Hematopoietic multipotent progenitor cell treated with erythropoietin and hydrocortisone succinate and interleukin-3 and kit ligand, for 6 days (in vitro differentiated cells): ENCODE results near the gene SCUBE1.

Experiments
- DNase-seq: peaks from one replicate; pipeline ENCODE4 v3.0.0-alpha.2; 2015

SCUBE1 gene

DNA sequence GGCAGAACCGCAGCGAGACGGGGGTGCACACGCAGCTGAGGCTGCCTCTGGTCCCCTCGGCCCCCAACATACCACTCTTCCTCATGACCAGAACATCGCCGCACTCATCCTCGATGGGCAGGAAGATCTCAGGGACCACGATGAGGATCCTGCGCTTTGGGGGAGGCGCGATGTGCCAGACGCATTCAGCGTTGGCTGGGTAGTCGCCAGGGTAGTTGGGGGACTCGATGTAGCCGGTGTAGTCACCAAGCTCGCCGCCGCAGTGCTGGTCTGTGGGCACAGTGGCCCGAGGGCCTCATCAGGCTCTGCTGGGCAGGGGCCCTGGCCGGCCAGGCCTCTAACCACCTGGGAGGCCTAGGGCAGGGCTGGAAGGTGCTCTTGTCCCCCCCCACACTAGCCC is 133.2 kb downstream of the SCUBE1 start:
- DNase-seq, result no peak

DNA sequence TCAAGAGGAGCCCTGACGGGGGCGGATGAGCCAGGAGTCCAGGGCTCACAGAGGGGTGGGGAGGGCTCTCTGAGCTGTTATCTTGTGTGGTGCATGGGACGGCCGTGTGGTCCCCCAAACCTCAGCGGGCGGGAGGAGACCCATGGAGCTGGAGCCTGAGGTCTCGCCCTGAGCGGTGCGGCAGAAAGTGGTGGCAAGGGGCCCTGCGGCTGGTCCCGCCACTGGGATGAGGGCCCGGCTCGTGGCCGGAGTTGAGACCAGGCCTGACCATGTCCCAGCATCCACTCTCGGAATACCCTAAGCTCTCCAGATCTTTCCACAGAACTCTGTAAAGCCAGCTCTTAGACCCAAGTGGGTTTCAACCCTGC is 133.7 kb downstream of the SCUBE1 start:
- DNase-seq, result no peak

DNA sequence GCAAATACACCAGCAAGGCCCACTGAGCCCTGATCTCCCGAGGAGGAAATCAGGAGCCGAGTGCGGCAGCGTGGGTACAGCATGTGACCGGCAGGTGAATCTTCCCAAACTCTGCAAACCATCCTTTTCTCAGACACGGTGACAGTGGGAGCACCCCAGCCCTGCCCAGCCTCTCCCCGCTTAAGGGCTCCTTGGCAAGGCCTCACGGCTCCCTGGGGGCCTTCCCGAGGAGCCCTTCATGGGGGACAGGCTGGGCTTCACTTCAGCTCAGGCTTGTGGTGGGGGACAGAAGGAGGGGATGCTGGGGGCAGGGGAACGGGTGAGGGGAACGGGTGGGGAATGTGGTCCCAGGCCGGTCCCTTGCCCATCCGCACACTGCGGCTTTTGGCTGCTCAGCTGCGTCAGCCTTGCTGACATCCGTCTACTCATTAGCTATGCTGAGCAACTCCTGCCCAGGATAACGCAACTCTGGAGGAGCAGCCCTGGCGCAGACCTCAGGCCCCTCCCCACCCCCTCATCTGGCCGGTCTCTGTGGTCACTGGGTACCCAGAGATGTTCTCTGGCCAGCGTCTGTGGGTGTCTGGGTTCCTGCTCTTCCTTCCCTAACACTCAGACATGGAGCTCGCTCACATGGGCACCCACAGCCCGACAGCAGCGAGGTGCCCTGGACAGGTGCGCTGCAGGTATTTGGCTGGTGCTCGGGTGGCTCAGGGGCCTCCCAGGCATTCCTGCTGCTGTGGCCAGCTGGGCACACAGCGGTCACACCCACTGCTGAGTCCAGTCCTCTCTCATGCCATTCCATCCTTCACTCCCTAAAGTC is 134.3 kb downstream of the SCUBE1 start:
- DNase-seq, result no peak

DNA sequence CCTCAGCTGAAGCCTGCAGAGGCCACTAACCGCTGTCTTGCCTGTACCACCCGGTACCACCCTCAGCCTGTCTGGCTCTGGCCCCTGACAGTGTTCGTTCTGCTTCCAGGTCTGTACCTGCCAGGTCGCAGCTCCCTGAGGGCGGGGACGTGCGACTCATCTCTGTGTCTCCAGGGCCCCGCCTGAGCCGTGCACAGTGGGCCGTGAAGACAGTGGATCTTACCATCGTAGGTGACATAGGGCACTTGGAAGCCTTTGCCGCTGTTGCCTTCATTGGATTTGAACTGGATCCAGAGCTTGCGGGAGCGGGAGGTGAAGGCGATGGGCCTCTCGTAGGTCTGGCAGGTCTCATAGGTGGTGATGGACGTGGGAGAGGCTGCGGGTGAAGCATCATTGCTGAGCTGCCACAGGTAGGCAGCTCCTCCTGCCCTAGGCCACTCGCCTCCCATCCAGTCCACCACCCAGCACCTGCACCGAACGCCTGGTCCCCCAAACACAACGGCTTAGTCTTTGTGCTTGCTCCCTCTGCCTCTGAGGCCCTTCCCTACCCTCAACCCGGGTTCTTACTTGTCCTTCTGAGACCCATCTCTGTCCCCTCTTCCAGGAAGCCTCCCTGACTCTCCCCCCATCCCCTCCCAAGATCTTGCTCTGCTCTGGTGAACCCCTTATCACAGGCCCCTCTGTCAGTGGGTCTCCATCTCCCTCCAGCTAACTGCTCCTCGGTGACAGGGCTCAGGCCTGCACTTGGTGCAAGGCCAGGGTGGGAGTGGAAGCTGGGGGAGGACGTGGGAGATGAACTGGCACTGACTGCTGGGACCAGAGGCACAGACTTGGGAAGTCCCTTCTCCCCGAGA is 135.1 kb downstream of the SCUBE1 start:
- no peak for DNase-seq

DNA sequence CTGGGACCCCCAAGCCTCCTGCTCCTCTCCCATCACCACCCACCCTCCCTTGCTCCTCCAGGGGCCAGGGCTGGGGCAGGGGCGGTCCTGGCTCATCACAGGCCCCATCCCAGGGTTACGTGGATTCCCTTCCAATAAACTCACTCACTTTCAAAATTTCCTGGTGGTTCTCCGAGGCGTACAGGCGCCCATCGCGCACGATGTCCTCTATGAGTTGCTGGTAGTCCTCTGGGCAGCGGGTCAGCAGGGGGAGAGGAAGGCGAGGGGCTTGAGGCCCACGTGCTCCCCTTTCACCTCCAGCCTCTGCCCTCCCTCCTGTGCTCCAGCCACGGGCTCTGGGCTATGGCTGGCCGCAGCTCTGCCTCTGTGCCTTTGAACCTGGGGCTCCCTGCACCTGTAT is 135.8 kb downstream of the SCUBE1 start:
- DNase-seq, result no peak

DNA sequence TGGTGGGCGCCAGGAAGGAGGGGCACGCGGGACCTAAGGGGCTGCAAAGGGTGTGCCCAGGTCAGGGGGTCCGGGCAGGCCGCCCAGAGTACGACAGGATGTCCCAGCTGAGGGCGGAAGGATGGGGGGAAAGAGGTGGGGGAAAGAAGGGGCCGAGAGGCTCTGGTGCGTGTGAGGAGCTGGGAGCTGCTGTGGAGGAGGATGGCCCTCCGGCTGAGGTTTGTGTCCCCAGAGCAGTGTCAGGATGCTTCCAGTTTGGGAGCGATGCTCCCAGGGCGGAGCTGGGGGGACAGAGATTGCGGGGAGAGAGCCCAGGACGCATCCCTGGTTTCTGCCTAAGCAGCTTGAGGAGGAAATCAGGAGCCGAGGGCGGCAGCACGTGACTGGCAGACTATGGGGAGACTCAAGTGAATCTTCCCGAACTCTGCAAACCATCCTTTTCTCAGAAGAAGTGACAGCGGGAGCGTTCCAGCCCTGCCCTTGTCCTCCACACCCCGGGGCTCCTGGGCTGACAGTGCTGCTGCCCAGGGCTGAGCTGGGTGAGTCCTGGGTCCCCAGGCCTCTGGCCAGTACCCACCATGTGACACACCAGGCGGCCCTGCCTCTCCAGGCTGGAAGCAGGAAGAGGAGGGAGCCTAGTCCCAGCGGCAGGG is 136.5 kb downstream of the SCUBE1 start:
- no peak for DNase-seq

DNA sequence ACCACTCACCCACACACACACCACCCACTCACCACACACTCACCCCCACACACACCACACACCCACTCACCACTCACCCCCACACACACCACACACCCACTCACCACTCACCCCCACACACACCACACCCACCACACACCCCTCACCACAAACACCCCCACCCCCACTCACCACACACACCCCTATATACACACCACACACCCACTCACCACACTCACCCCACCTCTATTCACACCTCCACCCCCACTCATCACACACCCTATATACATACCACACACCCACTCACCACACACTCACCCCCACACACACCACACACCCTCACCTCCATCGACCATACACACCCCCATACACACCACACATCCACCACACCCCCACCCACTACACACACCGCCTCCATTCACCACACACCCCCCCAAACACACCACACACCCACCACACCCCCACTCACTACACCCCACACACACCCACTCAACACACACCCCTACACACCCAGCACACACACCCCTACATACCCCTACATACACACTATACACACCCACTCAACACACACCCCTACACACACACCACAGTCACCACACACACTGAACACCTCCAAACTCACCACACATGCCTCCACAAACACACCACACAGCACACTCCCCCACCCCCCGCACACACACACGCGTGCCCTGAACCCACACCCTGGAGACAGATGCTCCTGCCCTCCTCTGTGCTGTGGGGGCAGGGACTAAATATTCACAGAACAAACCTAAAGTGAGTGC is 137.2 kb downstream of the SCUBE1 start:
- no peak for DNase-seq

DNA sequence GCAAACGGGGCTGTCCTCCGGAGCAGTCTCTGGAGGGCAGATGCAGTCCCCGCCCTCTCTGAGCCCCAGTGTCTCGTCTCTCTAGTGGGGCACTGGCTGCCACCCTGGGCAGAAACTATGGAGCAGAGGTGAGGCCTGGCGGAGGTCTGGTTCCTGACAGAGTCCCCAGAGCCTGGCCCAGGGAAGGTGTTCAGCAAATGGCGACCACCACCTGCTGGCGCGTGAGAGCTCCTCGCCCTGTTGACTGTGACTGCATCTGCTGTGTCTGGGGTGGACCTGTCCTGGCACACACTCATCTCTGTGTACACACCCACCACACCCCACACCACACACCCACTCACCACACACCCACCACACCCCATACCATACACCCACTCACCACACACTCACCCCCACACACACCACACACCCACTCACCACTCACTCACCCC is 137.9 kb downstream of the SCUBE1 start:
- peak; percentile 35 for DNase-seq

DNA sequence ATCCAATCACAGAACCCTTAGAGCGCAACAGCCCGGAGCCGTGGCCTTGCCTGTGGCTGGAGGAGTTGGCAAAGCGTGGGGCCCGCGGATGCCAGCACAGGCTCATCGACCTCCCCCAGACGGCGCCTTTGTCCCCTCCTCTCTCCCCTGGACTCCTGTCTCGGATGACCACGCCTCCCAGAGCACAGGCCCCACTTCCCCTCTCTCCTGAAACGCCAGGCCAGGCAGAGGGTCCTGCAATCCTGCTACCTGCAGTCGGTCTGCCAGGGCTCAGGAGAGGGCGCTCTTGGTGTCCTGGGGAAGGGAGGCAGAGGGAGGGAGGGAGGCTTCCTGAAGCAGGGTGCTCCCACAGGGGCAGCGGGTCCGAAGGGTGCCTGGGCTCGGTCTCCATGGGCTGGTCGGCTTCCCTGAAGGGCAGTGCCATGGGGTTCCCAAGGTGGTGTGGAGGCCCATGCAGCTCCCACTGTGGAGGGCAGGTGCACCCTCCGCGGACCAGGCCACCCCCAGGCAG is 139.6 kb downstream of the SCUBE1 start:
- no peak for DNase-seq

DNA sequence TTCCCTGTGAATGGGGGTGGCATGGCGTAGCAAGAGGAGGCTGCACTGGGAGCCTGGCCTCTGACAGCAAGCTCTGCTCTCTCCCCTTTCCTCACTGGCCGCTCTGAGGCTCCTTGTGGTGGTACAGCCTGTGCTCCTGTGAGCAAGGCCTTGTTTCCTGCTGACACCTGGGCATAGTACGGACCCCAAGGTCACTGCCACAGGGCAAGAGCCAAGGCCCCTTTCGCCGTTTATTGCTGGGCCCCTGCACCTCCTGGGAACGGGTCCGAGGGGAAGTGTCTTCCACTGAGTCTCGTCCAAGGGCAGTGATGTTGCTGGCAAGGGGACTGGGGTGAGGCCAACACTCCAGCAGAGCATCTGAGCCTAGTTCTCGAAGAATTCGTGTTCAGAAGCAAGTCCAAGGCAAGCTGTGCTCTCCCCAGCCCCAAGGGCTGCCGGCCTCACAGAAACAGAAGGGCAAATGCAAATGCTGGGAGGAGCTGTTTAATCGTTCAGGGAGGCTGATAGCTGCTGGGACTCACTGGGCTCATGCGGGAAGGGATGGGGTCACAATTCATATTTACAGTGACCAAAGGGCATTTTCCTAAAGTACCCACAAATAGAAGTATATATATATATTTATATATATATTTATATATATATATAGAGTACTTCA is 140.3 kb downstream of the SCUBE1 start:
- no peak for DNase-seq

DNA sequence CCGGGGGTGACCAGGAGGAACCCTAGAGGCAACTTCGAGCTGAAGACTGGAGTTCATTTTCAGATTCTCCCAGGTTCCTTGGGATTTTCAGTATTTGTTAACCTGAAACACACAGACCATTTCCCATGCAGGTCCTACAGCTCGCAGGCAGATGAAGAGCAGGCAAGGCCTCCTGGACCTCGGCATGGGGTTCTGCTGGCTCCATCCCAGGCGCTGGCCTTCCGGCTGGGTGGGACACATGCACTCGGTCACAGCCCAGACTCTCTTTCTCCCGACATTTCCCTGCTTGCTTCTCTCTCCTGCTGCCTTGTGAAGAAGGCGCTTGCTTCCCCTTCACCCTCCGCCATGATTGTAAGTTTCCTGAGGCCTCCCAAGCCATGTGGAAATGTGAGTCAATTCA is 140.8 kb downstream of the SCUBE1 start:
- DNase-seq, result no peak

DNA sequence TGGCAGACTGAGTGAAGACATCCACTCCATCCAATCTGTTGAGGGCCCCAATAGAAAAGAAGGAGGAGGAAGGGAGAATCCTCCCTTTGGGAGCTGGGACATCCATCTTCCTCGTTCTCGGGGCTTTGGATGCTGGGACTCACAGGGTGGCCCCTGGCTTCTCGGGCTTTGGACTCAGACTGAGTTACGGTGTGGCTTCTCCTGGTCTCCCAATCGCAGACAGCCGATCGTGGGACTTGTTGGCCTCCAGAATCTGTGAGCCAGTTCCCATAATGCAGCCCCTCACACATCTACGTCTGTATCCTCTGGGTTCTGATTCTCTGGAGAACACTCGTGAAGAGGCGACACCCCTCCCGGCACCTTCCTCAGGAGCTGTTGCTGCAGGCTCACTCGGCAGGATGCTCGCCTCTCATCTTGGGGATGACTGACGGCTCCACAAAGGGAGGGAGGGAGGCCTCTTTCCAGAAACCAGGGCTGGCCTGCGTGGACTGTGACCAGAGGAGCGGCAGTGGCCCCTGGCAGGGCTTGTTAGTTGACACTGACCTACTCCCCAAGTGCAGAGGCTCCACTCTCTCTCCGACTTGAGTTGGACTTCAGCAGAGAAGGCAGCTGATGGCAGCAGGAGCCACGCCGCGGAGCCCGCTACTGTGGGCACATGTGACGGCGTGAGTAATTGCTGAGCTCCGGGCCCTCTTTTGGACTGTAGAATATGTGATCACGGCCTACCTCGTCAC is 141.5 kb downstream of the SCUBE1 start:
- no peak for DNase-seq

DNA sequence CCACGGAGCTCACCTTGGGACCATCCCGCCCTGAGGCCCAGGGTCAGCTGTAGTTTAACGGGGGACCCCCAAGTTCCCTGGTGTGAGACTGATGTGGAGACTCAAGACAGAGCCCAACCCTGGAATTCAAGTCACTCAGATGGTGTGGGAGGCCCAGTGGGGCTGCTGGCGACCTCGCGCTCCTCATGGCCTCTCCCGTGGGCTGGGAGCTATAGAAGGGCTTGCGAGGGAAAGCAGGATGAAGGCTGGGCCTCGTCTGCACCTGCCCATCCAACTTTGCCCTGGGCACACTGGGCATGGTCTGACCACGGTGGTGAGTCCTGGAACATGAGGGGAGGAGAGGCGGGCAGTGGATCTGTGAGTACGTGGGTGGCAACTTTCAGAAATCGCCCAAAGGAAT is 142.6 kb downstream of the SCUBE1 start:
- no peak for DNase-seq

DNA sequence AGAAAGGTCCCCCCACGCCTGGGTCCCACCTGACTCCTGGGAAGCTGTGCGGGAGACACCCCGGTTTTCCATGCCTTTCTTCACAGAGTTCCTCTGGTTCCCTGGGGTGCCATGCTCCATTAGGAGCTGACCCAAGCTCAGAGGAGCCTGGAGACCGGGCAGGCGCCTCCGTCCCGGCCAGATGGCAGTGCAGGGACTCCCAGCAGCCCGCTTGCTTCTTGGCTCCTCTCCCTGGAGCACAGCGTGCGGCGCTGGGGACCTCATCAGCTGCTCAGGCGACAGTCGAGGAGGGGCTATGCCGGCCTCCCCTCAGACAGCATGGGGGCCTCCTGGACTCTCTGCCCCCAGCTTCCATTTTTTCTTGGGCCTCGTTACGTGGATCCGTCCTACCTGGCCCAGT is 143.1 kb downstream of the SCUBE1 start:
- DNase-seq, result no peak

DNA sequence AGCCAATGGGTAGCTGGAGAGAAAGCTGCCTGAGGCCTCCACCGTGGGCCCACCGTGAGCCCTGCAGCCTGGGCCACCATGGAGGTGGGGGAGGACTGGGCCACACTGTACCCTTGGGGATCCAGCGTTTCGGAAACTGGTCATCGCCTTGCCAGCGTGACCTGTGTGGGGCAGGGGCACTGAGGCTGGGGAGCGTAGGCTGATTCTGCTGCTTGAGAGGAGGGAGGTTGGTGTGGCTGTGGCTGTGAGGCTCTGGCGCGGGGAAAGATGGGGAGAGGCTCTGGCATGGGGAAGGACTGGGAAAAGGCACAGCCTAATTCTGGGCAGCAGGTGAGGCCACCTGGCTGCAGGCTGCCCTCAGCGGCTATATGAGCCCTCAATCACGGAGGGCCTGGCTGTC is 143.6 kb downstream of the SCUBE1 start:
- no peak for DNase-seq

DNA sequence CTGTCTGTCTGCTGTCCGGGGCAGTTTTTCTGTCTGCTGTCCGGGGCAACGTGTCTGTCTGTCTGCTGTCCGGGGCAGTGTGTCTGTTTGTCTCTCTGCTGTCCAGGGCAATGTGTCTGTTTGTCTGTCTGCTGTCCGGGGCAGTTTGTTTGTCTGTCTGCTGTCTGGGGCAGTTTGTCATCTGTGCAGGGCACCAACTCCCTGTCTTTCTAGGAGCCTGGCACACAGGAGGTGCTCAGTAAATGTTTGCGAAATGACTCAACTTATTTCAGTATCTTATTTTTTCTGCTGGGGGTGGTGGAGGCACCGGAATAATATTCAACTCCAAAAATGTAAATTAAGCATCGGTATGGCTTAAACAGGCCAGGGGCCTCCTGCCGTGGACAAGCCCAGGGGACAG is 144.2 kb downstream of the SCUBE1 start:
- DNase-seq, result no peak

DNA sequence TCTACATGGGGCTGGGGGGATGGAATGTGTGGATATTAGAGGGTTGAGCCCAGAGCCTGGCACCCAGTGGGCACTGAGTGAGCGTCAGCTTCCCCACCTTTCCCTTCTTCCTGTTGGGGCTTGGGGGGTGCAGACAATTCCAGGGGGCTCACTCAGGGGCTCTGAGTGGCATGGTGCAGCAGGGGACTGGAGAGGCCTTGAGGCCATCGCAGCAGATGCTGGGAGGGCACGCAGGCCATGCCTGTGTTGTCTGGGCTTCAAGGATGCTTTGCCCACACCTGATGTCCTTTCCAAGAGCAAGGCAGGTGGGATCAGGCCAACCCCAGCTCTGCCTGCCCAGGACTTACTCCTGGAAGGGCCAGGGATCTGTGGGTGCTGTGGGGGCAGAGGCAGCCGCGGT is 145.0 kb downstream of the SCUBE1 start:
- DNase-seq, result no peak

DNA sequence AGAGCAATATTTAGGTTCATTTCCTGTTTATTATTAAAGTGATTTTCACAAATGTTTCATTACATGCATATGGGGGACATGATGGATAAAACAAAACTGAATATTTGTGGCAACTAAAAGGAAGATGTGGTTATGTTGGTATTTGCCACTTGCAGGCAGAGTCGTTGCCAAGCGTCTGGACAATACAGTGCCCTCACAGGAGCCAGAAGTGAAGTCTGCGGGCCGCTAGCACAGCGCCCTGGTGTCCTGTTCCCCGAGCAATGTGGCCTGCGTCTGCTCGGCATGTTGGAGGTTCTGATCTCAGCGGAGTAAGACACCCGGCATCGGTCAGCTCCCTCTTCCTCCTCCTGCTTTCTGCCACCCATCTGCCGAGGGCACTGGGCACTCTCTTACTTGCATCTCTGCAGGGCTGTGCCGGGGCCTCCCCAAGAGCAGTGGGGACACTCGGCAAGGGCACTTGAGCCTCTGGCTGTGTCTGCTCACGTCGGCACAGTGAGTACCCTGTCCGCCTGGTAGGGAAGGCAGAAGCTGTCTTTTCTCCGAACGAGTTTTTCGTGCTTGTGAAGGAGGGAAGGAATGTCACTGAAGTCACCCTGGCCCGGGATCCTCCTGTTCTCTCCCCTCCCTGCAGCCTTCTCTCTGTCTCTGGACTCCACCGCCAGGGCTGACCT is 145.8 kb downstream of the SCUBE1 start:
- DNase-seq, result no peak

DNA sequence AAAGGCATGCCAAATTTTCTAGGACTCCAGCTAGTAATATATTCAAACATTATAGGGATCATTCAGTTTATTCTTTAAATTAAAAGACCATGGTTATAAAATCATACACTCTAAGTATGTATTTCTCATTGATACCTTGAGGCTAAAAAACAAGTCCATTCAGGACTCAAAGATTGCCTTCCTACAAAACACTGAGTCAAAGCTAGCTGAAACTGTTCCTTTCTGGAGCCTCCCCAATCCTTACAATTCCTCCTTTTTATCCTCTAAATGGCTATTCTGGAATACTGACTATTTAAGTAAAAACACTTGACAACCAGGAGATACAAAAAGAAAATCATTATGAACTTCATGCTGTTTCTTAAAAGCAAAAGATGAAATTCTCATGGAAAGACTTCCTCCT is 151.3 kb downstream of the SCUBE1 start:
- DNase-seq, result no peak

DNA sequence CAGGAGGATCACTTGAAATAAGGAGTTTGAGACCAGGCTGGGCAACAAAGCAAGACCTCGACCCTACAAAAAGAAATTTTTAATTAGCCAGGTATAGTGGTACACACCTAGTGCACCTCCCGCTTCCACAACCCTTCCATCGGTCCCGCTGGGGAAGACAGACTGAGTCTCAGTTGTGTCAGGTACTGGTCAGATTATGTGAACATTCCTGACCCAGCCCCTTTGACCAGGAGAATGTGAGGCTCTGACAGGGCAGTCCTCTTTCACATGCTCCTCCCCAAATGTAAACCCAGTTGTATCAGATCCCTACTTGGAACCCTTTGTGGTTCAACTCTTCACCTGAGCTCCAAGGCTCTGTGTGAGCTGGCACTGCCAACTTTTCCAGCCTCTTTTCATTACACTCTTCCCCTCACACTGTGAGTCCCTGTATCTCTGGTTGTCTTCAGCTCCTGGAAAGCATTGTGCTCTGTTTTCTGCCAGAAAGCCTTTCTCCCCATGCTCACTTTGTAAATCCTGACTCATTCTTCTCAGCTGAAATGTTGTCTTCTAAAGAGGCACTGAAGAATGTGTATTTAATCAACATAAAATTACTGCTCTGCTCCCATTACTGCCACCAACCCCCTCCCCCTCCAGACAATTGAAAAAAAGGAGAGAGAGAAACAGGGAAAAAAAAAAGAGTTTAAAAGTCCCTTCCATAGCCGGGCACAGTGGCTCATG is 154.2 kb downstream of the SCUBE1 start:
- DNase-seq, result no peak
